GM13977 (cell line): ENCODE data around the gene EIPR1.
"Not testable (repeated sequence)": the region's sequence is repeated elsewhere in the genome, so short reads cannot be mapped to it uniquely, and the experiment has no call there.

ENCODE experiments used
- DNase-seq: peaks from one replicate; pipeline ENCODE4 v3.0.0; 2012; ENCODE audit warnings: low spot score
- in situ Hi-C: fragments of 300-500 bp; cut with MboI; formaldehyde crosslinking; loops from one replicate; pipeline ENCODE4 v1.12.0; 2022; ENCODE audit warnings: low sequenced_read_pairs, low pct_unique_long_range_greater_than_20kb, mixed read lengths, inconsistent platforms; ENCODE audit not compliant: unreplicated experiment
- TF ChIP-seq, protein P1 (sequence below): IDR thresholded peaks from 2 replicates; pipeline ENCODE4 v1.5.1; 2012; ENCODE audit warnings: mild to moderate bottlenecking, control low read depth; ENCODE audit not compliant: insufficient read depth; ENCODE audit errors: extremely low read depth, missing control alignments

EIPR1 gene

DNA sequence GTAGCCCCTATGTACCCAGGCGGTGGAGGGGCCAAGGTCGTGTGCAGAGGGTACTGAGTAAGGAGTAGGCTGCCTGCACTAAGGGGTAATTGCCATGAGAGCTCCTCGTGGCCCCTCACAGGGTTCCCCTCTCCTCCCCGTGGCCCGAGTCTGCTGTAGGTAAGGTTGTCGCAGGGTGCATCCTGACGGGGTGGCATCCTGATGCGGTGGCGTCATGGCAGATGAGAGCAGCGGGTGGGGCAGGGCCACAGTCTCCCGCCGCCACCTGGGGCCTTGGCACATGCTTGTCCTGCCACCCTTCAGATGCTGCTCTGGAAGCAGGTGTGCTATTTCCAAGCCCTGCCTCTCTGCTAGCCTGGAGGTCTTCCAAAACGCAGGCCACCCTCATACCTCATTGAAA, 89.7 kb downstream of the EIPR1 start:
- no peak for DNase-seq
- TF ChIP-seq, protein P1, sequence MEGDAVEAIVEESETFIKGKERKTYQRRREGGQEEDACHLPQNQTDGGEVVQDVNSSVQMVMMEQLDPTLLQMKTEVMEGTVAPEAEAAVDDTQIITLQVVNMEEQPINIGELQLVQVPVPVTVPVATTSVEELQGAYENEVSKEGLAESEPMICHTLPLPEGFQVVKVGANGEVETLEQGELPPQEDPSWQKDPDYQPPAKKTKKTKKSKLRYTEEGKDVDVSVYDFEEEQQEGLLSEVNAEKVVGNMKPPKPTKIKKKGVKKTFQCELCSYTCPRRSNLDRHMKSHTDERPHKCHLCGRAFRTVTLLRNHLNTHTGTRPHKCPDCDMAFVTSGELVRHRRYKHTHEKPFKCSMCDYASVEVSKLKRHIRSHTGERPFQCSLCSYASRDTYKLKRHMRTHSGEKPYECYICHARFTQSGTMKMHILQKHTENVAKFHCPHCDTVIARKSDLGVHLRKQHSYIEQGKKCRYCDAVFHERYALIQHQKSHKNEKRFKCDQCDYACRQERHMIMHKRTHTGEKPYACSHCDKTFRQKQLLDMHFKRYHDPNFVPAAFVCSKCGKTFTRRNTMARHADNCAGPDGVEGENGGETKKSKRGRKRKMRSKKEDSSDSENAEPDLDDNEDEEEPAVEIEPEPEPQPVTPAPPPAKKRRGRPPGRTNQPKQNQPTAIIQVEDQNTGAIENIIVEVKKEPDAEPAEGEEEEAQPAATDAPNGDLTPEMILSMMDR = no peak
- in situ Hi-C loops = no loop called here

DNA sequence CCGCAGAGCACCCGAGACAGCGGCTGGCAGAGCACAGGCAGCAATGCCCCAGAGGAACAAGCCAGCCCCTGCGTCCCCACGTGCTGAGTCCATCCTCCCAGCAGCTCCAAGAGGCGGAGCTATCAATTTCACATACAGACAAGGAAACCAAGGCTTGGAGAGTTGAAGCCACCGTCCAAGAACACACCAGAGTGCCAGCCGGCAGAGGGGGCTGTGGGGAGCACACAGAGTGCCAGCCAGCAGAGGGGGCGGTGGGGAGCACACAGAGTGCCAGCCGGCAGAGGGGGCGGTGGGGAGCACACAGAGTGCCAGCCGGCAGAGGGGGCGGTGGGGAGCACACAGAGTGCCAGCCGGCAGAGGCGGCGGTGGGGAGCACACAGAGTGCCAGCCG, 91.0 kb downstream of the EIPR1 start:
- DNase-seq, in situ Hi-C loops: not testable (repeated sequence)

DNA sequence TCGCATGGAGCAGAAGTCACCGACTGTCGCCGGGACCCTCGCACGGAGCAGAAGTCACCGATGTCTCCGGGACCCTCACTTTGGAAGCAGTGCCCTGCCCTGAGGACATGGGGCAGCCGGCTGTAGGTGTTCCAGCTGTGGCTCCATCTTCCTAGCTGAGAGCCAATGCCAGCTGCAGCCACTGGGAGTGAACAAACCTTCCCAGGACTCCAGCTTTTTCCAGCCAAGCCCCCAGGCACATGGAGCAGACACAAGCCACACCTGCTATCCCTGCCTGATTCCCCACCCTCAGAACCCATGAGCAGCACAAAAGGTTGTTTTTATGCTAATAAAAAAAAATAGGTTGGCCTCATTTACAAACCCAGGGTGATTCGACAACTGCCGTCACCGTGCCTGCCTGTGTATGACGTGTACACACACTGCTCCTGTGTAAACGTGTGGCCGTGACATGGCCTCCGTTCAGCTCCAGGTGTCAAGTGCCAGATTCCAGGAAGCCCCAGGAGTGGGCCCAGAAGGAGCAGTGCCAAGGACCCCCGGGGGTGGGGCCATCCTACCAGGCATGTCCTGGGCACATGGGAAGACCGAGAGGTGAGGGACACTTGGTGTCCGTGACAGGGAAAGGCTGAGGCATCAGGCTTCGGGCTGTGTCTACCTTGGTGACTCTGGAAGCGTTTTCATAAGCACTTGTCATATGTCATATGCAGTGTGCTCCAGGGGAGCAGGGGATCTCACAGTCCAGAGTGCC, 91.5 kb downstream of the EIPR1 start:
- DNase-seq = no peak
- in situ Hi-C loops = no loop called here
- TF ChIP-seq, protein P1 = no peak

DNA sequence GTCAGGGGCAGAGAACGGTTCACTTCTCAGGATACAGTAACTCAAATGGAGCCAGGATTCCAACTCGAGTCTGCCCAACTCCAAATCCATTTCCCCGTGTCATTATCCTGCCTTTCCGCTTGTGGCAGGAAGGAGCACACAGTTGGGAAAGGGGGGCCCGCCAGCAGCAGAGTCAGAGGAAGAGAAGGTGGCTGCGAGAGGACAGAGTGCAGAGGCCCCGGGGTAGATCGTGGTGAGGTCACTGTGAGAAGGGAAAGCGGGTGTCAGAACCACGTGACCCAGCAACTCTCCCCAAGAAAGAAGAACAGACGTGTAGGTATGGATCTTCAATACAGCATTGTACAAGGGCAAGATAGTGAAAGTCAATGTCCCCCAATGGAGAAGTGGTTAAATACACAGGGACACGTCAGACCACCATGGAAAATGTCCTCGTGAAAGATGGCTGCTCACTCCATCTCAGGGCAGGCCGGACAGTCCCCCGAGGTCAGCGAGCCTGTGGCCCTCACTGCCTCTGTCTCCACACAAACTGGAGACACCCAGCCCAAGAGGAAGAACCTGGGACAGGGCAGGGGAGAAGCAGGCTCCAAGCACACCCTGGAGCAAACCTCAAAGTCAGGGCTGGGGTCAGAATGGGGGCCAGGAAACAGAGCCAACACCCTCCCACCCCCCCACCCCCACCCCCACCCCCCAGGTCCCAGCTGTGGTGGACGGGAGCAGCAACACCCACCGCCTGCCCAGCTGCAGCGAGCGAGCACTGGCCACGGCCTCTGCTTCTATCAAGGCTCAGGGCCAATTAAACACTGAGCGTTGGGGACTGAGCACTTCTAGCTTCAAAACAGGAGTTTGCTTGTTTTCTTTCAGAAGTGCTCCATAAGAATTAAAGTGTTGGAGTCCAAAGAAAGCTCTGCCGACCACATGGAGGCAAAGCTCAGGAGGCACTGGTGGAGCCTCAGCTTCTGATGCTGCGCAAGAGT, 92.7 kb downstream of the EIPR1 start:
- no peak for DNase-seq
- in situ Hi-C loops = no loop called here
- TF ChIP-seq, protein P1 = no peak

- in situ Hi-C loops, DNase-seq: not testable (repeated sequence)
These were observed 93.6 kb downstream of the EIPR1 start for GRCh38 chr2:3283876-3284656.

GRCh38 chr2:3283206-3283605, 94.4 kb downstream of the EIPR1 start:
- DNase-seq = no peak
- TF ChIP-seq, protein P1 = no peak
- in situ Hi-C loops = no loop called here
